HepG2 (cell line): Measurements from ENCODE around the gene KLHDC8B. TPM values are rescaled to one million over a fixed set of nuclear protein-coding genes. Genes with fewer than 3 reads are reported as not detected.

Source experiments
- CBX2 ChIP-seq, 2 experiments: fragments of 200-600 bp in 1 of 2; sonication (generic); formaldehyde crosslinking in 1 of 2; IDR thresholded peaks; 2 replicates each; pipeline versions ENCODE4 v1.7.0 to v1.8.1; 2018 to 2022; ENCODE audit warnings: low read depth in 2 of 2, low read length in 1 of 2, mild to moderate bottlenecking in 1 of 2, missing genetic modification reagents in 1 of 2
- KLF6 ChIP-seq: IDR thresholded peaks from 2 replicates; pipeline ENCODE4 v1.8.0; 2016; ENCODE audit warnings: missing biosample characterization, missing genetic modification reagents
- PCBP1 ChIP-seq: fragments of 200-400 bp; formaldehyde crosslinking; IDR thresholded peaks from 2 replicates; pipeline ENCODE4 v1.6.1; 2017; ENCODE audit warnings: mild to moderate bottlenecking, low read depth, low read length, borderline replicate concordance
- PRMT3 ChIP-seq: sonication (generic); formaldehyde crosslinking; IDR thresholded peaks from 2 replicates; pipeline ENCODE4 v1.8.1; 2022; ENCODE audit warnings: low read depth, mild to moderate bottlenecking, moderate library complexity, missing genetic modification reagents, borderline replicate concordance
- SALL2 ChIP-seq: sonication (generic); formaldehyde crosslinking; IDR thresholded peaks from 2 replicates; pipeline ENCODE4 v1.8.1; 2023; ENCODE audit warnings: mild to moderate bottlenecking, missing genetic modification reagents, inconsistent platforms
- ZFP1 ChIP-seq: IDR thresholded peaks from 2 replicates; pipeline ENCODE4 v1.6.1; 2016
- ZNF138 ChIP-seq: sonication (generic); formaldehyde crosslinking; IDR thresholded peaks from 2 replicates; pipeline ENCODE4 v1.5.0; 2020; ENCODE audit warnings: mild to moderate bottlenecking, low read depth, missing genetic modification reagents
- ZNF235 ChIP-seq: sonication (generic); formaldehyde crosslinking; IDR thresholded peaks from 2 replicates; pipeline ENCODE4 v1.8.1; 2023; ENCODE audit warnings: mild to moderate bottlenecking, missing genetic modification reagents, borderline replicate concordance
- ZNF296 ChIP-seq: sonication (generic); formaldehyde crosslinking; conservative IDR thresholded peaks from 2 replicates; pipeline ENCODE4 v1.5.0; 2020; ENCODE audit warnings: mild to moderate bottlenecking, missing genetic modification reagents
- ZNF564 ChIP-seq: sonication (generic); formaldehyde crosslinking; IDR thresholded peaks from 2 replicates; pipeline ENCODE4 v1.8.1; 2023; ENCODE audit warnings: mild to moderate bottlenecking, missing genetic modification reagents
- ZSCAN30 ChIP-seq: sonication (generic); formaldehyde crosslinking; IDR thresholded peaks from 2 replicates; pipeline ENCODE4 v1.5.0; 2020; ENCODE audit warnings: mild to moderate bottlenecking, missing genetic modification reagents
- polyA plus RNA-seq, 8 experiments: library from polyadenylated mRNA; depleted of rRNA in 3 of 8; stranded (reverse) in 7 of 8; unstranded in 1 of 8; fragments of >200 nt; fragmentation: Illumina TruSeq in 4 of 8; extraction: Trizol in 4 of 8; gene quantifications; 2 replicates each; pipeline versions ENCODE4 v1.2.1 to v1.2.3, GENCODE V29; 2011 to 2016; ENCODE audit warnings: low read depth in 4 of 8, missing spikeins in 1 of 8, mixed read lengths in 1 of 8; ENCODE audit not compliant: insufficient read depth in 1 of 8
- total RNA-seq, 5 experiments: library from RNA; depleted of rRNA; stranded (reverse); fragments of >200 nt; fragmentation: Illumina TruSeq; extraction: Trizol; gene quantifications; 2 replicates each; pipeline ENCODE4 v1.2.3, GENCODE V29; 2016; ENCODE audit warnings: low read depth in 1 of 5
- TF ChIP-seq, protein P1 (sequence below): sonication (generic); formaldehyde crosslinking; IDR thresholded peaks from 2 replicates; pipeline ENCODE4 v1.4.0; 2020; ENCODE audit warnings: mild to moderate bottlenecking, missing genetic modification reagents
- TF ChIP-seq, protein P2 (sequence below): sonication (generic); formaldehyde crosslinking; IDR thresholded peaks from 2 replicates; pipeline ENCODE4 v1.4.0; 2020; ENCODE audit warnings: mild to moderate bottlenecking, low read depth, missing genetic modification reagents
- TF ChIP-seq, protein P3 (sequence below): sonication (generic); formaldehyde crosslinking; IDR thresholded peaks from 2 replicates; pipeline ENCODE4 v1.4.0; 2020; ENCODE audit warnings: missing genetic modification reagents, borderline replicate concordance
- TF ChIP-seq, protein P4 (sequence below): IDR thresholded peaks from 2 replicates; pipeline ENCODE4 v1.6.1; 2016; ENCODE audit warnings: mild to moderate bottlenecking

KLHDC8B gene
- total and polyA plus RNA-seq, 2 of the 13 experiments (the other 11 are each of a cell fraction or from before 2014, with no cell fraction given): 17.2 to 17.8 TPM

GRCh38 chr3:49166752-49167556 lies 4.4 kb upstream of the KLHDC8B start (continued):
- TF ChIP-seq, protein P1, sequence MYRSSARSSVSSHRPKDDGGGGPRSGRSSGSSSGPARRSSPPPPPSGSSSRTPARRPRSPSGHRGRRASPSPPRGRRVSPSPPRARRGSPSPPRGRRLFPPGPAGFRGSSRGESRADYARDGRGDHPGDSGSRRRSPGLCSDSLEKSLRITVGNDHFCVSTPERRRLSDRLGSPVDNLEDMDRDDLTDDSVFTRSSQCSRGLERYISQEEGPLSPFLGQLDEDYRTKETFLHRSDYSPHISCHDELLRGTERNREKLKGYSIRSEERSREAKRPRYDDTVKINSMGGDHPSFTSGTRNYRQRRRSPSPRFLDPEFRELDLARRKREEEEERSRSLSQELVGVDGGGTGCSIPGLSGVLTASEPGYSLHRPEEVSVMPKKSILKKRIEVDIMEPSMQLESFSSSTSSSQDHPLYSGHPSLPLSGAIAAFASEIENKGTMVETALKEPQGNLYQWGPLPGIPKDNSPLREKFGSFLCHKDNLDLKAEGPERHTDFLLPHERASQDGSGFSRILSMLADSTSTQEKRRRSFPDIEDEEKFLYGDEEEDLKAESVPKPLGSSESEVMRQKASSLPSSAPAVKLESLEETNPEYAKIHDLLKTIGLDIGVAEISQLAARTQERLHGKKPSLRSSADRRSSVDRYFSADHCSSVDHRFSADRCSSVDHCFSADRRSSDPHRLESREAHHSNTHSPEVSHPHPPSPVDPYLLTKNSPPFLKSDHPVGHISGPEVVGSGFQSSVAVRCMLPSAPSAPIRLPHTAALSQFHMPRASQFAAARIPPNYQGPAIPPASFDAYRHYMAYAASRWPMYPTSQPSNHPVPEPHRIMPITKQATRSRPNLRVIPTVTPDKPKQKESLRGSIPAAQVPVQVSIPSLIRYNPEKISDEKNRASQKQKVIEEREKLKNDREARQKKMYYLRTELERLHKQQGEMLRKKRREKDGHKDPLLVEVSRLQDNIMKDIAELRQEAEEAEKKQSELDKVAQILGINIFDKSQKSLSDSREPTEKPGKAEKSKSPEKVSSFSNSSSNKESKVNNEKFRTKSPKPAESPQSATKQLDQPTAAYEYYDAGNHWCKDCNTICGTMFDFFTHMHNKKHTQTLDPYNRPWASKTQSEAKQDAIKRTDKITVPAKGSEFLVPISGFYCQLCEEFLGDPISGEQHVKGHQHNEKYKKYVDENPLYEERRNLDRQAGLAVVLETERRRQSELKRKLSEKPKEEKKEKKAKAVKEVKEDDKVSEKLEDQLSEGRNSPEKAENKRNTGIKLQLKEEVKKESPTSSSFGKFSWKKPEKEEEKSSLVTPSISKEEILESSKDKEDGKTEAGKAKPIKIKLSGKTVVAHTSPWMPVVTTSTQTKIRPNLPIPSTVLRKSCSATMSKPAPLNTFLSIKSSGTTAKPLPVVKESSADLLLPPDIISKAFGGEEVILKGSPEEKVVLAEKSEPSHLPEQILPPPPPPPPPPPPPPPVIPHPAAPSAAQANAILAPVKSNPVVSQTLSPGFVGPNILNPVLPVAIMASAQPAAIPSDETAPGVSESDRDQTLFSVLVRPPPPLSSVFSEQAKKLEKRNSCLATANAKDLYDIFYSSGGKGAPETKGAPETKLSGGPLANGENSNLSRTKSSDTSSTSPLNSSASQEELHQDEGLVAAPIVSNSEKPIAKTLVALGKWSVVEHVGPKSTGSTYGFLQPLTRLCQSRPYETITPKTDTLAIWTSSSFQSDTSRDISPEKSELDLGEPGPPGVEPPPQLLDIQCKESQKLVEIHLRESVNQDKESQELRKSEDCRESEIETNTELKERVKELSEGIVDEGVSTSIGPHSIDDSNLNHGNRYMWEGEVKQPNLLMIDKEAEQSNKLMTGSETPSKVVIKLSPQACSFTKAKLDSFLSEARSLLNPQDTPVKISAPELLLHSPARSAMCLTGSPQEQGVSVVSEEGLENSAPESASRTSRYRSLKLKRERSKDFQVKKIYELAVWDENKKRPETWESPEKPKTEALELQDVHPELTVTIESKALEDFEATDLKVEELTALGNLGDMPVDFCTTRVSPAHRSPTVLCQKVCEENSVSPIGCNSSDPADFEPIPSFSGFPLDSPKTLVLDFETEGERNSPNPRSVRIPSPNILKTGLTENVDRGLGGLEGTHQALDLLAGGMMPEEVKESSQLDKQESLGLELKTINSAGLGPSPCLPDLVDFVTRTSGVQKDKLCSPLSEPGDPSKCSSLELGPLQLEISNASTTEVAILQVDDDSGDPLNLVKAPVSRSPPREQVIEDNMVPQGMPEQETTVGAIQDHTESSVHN (CRISPR knock-in tag): no peak
- TF ChIP-seq ZNF296 (CRISPR knock-in tag): no peak
- TF ChIP-seq, protein P2, sequence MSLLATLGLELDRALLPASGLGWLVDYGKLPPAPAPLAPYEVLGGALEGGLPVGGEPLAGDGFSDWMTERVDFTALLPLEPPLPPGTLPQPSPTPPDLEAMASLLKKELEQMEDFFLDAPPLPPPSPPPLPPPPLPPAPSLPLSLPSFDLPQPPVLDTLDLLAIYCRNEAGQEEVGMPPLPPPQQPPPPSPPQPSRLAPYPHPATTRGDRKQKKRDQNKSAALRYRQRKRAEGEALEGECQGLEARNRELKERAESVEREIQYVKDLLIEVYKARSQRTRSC (CRISPR knock-in tag): no peak
- TF ChIP-seq ZNF564: no peak
- no peak for TF ChIP-seq SALL2 (CRISPR knock-in tag)
- TF ChIP-seq ZSCAN30 (CRISPR knock-in tag): no peak
- no peak for TF ChIP-seq ZNF235 (CRISPR knock-in tag)
- TF ChIP-seq, protein P3, sequence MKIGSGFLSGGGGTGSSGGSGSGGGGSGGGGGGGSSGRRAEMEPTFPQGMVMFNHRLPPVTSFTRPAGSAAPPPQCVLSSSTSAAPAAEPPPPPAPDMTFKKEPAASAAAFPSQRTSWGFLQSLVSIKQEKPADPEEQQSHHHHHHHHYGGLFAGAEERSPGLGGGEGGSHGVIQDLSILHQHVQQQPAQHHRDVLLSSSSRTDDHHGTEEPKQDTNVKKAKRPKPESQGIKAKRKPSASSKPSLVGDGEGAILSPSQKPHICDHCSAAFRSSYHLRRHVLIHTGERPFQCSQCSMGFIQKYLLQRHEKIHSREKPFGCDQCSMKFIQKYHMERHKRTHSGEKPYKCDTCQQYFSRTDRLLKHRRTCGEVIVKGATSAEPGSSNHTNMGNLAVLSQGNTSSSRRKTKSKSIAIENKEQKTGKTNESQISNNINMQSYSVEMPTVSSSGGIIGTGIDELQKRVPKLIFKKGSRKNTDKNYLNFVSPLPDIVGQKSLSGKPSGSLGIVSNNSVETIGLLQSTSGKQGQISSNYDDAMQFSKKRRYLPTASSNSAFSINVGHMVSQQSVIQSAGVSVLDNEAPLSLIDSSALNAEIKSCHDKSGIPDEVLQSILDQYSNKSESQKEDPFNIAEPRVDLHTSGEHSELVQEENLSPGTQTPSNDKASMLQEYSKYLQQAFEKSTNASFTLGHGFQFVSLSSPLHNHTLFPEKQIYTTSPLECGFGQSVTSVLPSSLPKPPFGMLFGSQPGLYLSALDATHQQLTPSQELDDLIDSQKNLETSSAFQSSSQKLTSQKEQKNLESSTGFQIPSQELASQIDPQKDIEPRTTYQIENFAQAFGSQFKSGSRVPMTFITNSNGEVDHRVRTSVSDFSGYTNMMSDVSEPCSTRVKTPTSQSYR (CRISPR knock-in tag): no peak
- no peak for TF ChIP-seq ZNF138 (CRISPR knock-in tag)
- TF ChIP-seq PRMT3: no peak
- TF ChIP-seq CBX2 (IDR thresholded peaks at IDR 0.05; ENCODE audit: low read depth, low read length): no peak
- TF ChIP-seq CBX2 (CRISPR knock-in tag; IDR thresholded peaks at IDR 0.05; ENCODE audit: low read depth): no peak
- no peak for TF ChIP-seq ZFP1 (CRISPR knock-in tag)
- no peak for TF ChIP-seq PCBP1
- TF ChIP-seq KLF6 (CRISPR knock-in tag): no peak
- TF ChIP-seq, protein P4, sequence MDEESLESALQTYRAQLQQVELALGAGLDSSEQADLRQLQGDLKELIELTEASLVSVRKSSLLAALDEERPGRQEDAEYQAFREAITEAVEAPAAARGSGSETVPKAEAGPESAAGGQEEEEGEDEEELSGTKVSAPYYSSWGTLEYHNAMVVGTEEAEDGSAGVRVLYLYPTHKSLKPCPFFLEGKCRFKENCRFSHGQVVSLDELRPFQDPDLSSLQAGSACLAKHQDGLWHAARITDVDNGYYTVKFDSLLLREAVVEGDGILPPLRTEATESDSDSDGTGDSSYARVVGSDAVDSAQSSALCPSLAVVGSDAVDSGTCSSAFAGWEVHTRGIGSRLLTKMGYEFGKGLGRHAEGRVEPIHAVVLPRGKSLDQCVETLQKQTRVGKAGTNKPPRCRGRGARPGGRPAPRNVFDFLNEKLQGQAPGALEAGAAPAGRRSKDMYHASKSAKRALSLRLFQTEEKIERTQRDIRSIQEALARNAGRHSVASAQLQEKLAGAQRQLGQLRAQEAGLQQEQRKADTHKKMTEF (CRISPR knock-in tag): no peak
